NCI-H748 treated with DMSO at 0.1 percent for 48 hours (cell line): ENCODE data around the gene LBHD2.
A peak's percentile ranks its signal among the peaks of the same experiment; 100 is the strongest.
"Not testable (repeated sequence)": the region's sequence is repeated elsewhere in the genome, so short reads cannot be mapped to it uniquely, and the experiment has no call there.

ENCODE experiments used
- DNase-seq: peaks from one replicate; lab custom pipeline; 2025; lab: John Stamatoyannopoulos, UW

Gene LBHD2

DNA sequence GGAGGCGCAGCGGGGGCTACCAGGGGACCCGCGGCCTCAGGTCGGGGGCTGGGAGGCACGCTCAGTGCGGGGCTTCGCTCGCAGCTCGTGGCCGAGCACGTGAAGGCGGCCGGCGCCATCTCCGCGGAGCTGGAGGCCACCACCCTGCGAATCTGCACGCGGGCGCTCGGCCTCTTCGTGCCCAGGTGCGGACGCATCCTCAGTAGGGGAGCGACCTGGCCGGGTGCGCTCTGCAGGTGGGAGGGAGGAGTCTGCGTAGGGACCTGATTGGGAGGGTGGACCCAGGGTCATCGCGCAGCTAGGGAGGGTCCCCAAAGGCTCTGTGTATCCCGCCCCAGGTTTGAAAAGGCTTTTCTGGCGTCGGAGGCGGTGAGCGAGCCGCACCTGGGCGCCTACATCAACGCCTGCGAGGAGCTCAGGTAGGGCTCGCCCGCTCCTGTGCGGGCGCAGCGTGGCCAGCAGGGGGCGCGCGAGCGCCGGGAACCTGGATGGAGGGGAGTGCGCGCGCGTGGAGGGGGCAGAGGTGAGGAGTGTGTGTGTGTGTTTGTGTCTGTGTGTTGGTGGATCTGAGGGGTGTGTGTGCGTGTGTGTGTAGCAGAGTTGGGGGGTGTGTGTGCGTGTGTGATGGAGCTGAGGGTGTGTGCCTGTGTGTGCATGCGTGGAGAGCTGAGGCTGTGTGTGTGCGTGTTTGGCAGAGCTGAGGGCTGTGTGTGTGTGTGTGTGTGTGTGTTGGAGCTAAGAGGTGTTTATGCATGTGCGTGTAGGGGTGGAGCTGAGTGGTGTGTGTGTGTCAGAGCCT, 20.8 kb downstream of the LBHD2 start:
- DNase-seq = peak; percentile 69

DNA sequence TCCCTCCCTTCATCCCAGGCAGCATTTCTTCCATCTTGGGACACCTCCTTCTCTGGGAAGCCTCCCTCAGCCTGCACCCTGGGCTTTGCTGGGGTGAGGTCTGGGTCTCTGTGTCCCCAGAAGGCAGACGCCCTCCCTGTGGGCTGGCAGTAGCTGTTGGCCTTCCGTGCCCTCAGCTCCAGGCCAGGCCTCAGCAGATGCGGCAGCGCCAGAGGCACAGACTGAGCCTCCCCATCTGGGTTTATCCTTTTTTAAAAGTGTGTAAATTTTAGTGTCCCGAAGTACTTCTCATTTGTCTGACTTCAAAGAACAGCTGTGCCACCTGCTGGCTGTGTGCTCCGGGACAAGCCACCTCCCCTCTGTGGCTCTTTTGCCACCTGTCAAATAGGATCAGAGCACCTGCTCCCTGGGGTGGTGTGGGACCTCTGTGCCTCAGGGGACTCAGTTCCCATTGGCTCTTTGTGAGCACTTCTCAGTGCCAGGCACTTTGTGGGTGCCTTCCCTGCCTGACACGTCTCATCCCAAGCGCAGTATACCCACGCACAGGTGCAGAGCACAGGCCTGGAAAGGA, 21.7 kb downstream of the LBHD2 start:
- DNase-seq = no peak

DNA sequence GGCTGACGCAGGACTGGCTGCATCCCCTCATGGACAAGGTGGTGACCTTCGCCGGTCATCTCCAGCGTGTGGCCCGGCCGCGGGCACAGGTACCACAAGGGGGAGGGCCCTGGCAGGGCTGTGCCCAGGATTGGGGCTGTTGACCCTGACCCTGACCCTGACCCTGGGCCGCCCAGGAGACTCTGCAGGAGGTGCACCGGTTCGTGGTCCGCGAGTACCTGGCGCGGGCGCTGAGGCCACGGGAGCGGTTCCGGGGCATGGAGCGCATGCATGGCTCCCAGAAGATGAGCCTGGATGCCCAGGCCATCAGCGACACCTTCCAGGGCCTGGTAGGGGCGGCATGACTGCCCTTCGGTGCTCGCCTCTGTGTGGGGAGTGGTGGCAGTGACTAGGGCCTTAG, 23.4 kb downstream of the LBHD2 start:
- DNase-seq = no peak

DNA sequence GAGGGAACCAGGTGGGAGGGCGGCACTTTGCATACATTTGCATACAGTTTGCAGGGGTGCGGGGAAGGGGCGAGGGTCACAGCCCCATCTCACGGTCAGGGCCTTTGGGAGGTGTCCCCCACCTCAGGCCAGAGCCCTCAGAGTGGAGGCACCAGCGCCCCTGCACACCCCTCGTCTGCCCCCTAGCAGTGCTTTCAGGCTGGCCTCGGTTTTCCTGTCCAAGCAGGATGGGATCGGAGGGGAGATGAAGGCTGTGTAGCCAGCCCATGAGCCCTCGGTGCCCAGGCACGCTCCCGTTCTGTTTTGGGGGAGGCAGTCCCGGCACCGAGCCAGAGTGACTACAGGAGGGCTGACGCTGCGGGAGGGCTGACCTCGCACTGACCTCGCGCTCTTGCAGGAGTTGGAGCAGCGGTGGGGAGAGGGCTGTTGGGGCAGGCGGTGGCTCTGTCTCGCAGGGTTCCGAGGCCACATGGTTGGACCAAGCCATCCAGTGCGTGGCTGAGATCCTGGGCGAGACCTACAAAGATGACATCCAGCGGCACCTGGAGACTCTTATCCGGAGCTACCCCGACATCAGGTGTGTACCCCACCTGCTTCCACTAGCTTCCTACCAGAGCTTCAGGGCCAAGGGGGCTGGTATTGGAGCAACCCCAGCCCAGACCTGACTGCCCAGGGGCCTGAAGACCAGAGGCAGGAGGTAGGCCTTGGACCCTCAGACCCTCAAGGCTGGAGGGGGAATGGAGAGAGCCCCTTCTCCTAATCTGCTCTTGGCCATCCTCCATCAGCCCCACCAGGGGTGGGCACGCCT, 24.1 kb downstream of the LBHD2 start:
- no peak for DNase-seq

DNA sequence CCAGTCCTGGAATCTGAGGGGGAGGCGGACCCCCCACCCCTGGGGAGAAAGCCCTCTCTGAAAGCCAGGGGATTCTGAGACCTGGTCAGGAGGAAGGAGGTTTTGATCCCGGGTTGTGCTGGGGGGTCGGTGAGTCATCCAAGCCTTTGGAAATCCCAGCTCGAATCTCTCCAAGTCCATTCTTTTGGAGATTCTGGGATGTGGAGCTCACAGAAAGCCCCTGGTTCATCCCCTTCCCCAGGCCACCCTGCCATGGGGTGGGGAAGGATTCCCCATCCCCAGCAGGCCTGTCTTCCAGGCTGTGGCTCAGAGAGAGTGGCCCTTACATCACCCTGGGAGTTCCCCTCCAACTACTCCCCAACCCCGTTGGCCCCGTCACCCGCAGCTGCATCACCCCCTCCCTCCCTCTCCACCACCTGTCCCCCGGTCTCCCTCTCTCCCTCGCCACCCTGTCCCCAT, 24.8 kb downstream of the LBHD2 start:
- DNase-seq = no peak

DNA sequence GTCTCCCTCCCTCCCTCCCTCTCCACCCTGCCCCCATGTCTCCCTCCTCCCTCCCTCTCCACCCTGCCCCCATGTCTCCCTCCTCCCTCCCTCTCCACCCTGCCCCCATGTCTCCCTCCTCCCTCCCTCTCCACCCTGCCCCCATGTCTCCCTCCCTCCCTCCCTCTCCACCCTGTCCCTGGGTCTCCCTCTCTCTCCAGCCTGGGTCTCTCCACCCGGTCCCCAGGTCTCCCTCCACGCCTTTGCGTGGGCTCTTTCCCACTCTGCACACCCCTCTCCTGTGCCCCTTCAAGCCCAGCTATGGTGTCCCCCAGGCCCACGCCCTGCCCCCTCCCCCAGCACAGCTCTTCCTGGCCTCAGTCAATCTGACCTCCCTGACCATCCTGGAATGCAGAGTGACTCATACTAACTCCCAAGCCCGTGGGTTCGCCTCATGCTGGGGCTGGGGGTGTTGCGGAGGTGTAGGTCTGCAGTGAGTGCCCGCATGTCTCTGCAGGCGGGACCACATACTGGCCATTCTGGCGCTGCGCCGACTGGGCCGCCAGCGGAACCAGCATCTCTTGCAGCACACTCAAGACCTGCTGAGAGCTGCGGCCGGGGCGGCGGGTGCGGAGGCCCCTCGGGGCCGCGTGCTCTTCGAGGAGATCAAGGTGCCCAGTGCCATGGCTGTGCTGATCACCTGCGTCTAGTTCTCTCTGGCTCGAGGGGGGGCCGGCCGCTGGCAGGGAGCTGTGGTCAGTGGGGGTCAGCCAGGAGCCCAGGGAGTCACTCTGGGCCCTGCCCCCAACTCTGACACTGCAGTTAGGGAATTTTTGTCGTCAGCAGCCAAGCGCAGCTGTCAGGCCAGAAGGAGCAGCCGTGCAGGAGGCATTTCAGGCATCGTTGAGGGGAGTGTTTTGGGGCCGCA, 25.8 kb downstream of the LBHD2 start:
- no peak for DNase-seq

DNA sequence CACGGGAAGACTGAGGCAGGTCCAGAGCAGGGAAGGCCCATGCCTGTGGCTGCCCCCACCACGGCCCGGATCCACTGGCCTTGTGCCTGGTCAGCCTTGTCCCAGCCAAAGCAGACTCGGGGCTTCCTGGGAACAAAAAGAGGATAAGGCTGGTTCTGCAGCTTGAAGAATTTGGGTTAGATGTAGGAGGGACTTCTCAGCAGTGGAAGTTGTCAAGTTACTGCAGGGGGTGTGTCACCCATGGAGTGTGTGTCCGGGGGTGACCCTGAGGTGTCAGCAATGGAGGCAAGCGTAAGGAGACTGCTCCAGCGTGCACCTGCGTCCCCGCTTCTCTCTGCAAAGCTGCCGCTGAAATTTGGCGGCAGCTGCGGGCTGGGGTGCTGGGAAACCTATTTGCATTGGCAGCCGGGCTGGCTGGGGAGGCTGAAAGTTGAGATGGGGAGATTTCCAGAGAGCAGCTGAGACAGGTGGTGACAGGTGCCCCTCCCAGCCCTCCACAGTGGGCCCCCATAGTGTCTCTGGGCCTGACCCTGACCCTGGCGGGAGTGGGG, 26.7 kb downstream of the LBHD2 start:
- DNase-seq = no peak

DNA sequence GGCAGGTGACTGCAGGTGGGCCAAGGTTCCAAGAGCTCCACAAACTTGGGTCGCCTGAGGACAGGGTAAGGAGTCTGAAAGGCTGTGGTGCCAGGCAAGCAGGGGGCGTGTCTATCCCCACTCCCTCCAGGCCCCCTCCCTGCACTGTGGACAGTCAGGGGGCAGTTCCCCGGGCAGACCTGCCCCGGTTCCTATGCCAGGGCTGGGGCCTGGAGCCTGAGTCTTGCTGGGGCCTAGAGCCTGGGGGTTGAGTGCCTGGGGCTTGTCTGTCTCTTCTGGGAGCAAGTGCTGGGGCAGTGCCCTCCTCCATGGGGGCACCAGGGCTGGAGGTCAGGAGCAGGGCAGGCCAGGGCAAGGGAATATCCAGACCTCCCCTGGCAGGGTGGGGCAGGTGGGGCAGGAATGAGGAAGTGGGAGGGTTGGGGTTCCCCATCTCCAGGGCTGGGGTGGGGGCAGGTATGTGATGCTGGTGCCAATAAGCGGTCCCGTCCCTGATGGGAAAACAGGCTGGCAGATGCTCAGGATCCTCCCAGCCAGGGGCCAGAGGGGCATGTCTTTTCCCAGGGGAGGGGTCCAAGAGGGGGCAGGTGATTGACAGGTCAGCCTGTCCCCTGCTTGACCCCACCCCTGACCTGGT, 27.3 kb downstream of the LBHD2 start:
- no peak for DNase-seq

DNA sequence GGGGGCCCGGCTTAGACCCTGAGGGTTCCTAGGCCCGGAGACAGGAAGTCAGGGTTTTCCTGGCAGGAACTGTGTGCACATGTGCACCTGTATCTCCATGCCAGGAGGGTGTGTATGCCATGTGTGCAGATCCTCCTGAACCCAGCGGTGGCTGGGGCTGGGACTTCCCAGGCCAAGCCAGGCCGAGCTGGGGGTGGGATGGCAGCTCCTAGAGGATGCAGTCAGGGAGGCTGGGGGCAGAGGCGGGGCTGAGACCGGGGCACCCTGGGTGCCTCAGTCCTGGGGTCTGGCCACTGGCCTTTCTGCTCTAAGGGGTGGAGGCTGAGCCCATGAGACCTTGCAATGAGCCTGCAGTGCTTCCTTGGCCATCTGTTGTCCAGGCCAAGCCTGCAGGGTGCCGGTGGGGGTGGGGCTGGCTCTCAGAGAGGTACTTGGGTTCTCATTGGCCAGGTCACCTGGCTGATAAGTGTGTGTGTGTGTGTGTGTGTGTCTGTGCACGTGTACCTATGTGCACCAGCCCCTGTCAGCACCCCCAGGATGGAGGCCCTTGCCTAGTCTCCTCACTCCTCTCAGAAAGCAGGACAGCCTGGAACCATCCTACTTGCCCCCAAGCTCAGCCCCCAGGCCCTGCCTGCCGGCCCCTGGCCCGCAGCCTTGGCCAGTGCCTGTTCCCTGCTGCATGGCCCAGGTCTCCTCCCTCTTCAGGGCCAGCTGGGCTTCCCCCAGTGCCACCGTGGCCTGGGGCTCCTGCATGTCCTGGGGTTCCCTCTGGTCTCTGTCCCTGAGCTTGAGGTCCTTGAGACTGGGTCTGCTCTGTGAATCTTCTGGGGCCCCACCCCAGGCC, 28.6 kb downstream of the LBHD2 start:
- DNase-seq = no peak

DNA sequence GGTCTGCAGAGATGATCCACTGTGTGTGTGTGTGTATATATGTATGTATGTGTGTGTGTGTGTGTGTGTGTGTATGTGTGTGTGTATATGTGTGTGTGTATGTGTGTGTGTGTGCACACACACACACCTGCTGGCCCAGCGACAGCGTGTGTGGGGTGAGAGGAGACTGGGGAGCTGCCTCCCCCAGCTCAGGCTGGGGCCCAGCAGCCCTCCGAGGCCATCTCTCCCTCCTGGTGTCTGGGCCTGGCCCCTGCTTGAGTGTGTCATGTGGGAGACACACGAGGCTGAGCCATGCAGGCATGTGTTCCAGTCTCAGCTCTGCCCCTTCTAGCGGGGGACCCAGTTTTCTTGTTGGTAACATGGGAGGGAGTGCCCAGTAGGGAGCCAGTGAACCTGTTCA, 29.3 kb downstream of the LBHD2 start:
- no peak for DNase-seq

DNA sequence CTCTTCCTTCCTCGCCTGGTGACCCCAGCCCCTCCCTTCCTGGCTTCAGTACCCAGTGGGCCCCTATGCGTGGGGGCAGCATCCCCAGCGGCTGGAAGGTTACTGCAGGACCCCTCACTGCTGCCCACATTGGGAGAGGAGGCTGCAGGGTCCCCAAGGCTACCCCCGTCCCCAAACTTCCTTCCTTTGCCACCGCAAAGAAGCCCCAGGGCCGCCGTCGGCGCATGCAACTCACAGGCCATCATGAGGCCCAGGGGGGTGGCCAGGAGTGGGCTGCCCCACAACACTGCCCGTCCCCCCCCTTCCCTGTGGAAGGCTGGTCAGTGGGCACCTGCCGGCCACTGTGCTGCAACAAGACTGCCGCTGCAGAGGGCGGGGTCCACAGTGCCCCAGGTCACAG, 29.8 kb downstream of the LBHD2 start:
- no peak for DNase-seq

DNA sequence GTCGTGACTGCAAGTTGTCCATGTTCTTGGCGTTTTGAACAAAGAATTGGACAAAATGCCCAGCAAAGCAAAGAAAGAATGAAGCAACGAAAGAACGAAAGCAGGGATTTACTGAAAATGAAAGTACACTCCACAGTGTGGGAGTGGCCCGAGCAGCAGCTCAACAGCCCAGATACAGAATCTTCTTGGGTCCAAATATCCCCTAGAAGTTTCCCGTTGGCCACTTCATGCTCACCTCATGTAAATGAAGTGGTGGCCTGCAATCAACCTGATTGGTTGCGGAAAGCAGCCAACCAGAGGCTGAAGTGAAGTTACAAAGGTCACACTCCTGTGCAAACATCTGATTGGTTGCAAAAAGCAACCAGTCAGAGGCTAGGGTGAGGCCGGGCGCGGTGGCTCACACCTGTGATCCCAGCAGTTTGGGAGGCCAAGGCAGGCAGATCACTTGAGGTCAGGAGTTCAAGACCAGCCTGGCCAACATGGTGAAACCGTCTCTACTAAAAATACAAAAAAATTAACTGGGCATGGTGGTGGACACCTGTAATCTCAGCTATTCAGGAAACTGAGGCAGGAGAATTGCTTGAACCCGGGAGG, 31.2 kb downstream of the LBHD2 start:
- not testable (repeated sequence) for DNase-seq

DNA sequence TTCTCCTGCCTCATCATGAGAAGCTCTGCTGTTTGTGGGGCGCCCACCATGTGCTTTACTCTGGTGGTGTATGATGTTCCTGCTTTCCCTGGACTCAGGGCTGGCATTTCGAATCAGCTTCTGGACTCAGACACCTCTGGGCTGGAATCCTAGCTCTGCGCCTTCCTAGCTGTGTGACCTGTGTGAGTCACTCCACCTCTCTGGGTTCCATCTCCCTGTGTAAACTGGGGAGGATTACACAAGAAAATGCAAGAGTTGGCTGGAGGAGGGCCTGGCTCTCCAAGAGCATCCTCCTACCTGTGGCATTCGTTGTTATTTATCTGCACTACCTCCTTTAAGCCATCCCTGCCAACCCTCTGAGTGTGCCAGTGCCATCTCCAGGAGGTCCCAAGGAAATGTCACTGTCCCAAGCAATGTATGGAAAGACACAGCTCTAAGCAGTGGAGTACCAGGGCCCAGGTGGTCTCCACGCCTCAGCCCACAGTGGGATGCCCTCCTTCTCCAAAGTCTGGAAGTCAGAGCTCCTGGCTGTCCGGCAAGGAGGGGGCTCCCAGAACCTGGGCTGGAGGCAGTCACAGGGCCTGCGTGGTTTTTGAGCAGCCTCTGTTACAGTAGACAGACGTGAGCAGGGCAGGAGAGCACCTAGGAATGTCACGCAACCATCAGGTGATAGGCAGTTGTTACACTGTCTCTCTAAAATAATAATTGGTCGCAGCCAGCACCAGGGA, 32.0 kb downstream of the LBHD2 start:
- DNase-seq = no peak

DNA sequence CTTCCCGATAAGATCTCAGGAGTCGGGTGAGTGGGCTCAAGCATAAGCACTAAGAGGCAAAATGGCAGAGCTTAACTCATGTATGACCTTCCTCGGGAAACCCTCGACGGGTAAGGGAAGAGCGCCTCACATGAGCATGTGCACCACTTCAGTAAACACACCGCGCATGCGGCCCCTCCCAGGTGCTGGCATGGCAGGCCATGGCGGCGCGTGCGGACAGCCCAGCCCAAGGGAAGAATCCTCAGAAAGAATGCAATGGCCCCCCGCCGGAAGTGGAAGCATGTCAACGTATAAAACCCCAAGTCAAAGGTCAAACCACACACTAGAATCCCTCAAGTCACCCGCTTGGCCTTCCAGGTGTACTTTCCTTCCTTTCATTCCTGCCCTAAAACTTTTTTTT, 32.6 kb downstream of the LBHD2 start:
- no peak for DNase-seq

DNA sequence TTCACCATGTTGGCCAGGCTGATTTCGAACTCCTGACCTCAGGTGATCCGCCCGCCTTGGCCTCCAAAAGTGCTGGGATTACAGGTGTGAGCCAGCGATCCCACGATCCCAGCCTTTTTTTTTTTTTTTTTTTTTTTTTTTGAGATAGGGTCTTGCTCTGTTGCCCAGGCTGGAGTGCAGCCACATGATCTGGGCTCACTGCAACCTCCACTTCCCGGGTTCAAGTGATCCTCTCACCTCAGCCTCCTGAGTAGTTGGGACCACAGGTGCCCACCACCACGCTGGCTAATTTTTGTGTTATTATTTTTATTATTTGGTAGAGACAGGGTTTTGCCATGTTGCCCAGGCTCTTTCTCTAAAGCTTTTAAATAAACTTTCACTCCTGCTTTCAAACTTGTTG, 33.5 kb downstream of the LBHD2 start:
- not testable (repeated sequence) for DNase-seq

DNA sequence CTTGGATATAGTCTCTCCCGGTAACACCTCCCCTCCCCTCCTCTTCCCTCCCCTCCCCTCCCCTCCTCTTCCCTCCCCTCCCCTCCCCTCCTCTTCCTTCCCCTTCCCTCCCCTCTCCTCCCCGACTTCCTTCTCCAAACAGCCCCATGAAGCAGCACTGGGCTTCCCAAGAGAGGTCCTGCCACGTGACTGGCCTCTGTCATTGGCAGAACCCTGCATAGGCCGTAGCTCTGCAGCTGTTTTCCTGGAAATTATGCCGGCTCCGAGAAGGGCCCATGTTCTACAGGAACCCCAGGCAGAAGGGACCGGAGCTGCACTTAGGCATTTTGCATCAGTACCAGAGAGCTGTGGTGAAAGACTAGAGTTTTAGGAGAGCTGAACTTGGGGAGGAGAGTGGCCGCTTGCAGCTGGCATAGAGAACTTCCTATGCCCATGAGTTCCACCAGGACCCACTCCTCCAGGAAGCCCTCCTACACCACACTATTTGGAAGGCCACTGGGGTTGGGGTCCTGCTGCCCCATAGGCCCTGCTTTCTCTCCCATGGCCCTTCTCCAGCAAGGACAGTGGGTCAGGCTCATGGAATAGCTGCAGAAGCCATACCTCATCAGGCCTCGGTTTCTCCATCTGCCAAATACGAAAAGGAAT, 34.1 kb downstream of the LBHD2 start:
- DNase-seq = no peak

DNA sequence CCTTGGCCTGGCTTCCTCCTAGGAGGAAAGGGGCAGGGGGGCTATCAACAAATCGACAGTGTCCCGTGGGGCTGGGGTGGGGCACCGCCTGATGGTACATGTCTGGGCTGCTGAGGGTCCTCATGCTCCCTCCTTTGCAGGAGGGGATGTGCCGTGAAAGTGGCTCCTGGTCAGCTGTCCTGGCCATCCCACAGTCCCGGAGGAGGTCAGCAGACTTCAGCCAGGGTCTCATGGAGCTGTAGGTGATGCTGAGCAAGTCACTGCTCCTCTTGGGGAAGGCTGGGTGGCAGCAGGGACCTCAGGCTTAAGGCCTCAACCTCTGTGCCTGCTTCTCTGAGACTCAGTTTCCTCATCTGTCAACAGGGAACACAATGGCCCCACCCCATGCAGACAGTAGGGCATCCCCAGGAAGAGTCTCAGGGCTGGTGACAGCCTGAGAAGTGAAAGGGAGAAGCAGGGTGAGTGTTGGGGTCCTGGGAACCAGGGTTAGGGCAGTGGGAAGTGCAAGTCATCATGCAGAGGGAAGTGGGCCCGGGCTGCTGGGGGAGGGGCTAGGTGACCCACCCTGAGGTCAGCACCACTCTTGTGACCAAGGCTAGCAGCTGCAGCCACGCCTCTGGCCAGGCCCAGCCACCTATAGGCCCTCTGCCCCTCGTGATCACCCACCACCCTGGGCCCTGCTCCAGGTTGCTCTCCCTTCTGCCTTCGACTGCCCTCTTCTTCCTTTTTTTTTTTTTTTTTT, 34.8 kb downstream of the LBHD2 start:
- no peak for DNase-seq

DNA sequence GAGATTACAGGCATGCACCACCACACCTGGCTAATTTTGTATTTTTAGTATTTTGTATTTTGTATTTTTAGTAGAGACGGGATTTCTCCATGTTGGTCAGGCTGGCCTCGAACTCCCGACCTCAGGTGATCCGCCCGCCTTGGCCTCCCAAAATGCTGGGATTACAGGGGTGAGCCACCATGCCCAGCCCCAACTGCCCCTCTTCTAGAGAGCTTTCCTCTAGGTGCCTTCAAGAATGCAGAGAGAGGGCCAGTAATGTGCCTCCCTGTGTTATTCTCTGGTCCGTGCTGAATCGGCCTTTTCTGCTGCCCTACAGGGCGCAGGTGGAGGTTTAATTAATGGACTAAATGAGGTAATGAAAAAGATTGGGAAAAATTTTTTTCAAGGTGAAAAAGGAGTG, 35.5 kb downstream of the LBHD2 start:
- DNase-seq = not testable (repeated sequence)
